NOMO-1 treated with DMSO at 0.1 percent for 48 hours (cell line): ENCODE results near the gene SMAD3.

Experiments used
- DNase-seq: peaks from one replicate; lab custom pipeline; 2025; ENCODE audit not compliant: unreplicated experiment; lab: John Stamatoyannopoulos, UW

Gene SMAD3

DNA sequence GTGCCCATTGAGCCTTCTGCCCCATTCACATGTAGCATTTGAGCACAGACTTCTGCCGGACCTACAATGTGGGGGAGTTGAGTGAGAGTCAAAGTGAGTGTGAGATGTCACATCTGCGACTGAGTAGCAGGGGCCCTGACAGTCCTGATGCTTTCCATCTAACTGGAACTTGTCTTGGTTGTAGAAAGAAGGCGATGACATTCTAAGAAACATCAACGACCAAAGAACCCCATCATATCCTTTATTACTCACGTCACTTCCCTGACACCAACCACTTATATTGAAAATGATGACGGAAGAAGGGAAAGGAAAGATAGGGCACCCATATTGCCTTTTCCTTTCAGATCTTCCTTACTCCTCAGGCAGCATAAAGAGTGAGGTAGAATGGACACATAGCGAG, 30.5 kb downstream of the SMAD3 start:
- DNase-seq: no peak

DNA sequence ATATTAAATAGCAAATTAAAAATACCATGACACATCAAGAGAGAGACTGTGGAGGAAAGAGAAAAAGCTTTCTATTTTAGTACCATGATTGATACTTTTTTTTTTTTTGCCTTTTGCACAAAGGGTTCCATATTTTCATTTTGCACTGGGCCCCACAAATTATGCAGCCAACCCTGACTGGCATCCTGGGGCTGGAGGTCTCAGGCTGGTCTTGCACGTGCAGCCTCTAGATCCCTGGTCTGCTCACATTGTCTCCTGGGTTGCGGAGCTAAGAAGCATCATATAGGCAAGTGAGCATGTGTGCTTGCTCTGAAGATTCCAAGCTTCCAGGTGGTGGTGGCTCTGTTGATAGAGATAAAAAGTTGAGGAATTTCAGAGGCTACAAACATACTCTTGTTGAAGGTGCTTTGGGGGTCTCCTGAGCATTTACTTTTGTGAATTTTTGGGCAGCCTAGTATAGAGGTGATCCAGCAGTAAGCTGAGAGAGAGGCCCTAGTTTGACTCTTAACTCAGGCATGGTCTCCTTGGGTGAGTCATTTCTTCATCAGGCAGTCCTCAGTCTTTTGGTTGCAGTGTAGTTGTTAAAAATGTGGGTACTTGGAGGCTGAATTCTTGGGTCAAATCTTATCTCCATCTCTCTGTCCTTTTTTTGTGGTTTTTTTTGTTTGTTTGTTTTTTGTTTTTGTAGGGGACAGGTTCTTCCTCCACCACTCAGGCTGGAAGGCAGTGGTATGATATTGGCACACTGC, 31.3 kb downstream of the SMAD3 start:
- no peak for DNase-seq

DNA sequence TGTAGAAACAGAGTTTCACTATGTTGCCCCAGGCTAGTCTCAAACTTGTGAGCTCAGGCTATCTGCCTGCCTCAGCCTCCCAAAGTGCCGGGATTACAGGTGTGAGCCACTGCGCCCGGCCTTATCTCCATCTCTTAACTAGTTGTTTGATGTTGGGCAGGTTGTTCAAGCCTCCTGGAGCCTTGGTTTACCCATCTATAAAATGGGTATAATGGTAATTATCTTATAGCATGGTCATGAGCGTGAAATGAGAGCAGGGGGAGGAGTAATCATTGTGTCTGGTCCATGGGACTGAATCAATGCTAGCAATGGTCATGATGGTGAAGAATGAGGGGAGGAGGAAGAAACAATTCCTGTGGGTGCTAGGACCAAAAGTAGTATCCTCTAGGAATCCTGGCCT, 32.0 kb downstream of the SMAD3 start:
- DNase-seq: no peak

DNA sequence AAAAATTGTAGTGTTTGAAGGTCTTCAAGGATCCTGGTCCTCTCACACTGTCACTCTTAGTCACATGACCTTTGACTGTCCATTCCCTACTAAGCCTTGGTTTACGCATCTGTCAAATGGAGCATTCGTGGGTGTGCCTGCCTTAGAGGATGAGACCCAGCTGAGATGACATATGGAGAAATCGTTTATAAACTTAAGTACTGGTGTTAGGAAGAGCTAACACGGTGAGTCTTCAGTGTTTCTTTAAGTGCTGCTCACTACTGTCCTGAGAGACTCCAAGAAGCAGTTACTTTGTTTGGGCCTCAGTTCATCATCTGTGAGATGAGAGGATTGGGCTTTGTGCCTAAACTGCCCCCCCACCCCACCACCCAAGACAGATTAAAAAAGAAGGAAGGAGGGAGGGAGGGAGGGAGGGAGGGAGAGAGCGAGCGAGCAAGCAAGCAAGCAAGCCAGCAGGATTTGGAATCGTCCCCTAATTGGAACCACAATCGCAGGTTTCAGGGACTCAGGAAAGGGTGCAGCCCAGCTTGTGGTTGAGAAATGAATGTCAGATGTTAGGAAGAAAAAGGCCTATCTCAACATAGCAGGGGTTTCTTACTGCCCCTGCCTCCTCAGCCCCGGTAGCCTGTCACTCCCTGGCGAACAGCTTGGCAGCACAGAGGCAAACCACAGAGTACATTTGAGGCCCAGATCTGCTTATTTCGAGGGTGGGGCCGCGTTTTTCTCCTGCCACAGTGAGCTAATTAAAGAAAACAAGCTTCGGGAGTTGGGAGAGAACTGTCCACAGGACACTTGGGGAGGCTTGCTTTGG, 32.7 kb downstream of the SMAD3 start:
- DNase-seq: no peak

DNA sequence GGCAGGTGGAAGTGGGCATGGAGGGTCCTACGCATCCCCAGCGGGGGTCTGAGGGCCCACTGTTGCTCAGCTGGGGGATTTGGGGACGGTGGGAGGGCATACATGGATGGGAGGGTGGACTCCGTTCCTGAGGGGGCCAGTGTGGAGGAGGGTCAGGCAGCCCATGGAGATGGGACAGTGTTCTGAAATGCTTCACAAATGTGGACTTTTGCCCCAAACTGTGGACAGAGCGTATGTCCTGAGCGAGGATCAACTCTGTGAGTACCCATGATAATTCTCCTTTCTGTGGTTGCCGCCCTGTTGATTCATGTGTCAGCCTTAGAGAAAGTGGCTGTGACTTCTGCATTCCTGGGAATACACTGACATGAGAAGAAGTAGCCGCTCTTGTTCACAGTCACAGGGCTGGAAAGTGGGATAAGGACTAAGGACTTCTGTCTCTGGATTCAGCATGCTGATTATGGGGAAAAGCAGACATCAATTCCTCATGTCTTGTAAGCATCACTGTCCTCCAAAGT, 33.4 kb downstream of the SMAD3 start:
- no peak for DNase-seq

DNA sequence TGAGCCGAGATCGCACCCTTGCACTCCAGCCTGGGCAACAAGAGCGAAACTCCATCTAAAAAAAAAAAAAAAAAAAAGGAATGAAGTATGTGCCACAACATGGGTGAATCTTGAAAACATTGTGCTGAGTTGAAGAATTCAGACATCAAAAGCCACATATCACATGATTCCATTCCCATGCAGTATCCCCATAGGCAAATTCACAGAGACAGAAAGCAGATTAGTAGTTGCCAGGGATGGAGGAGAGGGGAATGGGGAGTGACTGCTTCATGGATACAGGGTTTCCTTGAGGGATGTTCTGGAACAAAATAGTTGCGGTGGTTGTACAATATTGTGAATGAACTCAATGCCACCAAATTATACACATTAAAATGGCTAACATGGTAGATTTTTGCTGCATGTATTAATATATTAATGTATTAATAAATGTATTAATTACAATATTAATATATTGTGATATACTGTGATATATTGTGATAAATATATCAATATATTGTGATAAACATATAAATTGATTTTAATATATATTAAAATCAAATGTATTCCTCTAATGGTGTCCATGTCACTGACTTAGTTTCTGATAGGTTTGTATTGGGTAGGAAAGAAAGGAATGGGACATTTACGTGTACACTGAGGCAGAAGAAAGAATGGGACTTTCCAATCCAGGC, 34.9 kb downstream of the SMAD3 start:
- no peak for DNase-seq

DNA sequence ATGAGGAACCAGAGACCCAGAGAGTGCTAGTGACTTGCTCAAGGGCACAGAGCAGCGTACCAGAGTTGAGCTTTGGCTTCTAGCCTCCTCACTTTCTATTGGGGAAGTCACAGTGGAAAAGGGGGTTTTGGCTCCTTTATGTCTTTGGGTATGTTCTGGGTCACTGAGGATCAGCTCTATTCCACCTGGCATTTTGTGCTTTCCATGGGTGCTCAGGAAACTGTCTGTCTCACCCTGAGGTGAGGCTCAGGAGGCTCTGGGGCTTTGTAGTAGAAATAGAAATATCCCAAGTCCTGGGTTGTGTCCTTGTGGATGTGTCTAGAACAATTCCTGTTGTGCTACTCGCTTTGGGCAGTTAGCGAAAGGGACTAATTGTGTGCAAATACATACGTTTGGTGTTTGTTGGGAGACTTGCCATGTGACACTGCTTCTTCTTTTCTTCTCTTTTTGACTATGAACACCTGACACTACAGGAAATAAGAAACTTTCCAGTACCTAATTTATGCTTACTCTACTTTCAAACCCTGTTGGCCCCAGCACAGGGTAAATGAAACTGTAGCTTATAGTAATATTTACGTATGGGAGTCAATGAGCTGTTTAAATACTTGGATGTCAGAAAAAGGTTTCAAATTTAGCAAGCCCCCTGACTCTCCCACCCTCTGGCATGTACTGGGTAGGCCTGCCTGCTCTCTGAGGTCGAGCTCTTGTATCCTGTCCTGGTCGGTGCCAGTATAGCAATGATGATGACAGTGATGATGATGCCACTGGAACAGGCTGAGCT, 35.6 kb downstream of the SMAD3 start:
- peak; percentile 51 for DNase-seq

DNA sequence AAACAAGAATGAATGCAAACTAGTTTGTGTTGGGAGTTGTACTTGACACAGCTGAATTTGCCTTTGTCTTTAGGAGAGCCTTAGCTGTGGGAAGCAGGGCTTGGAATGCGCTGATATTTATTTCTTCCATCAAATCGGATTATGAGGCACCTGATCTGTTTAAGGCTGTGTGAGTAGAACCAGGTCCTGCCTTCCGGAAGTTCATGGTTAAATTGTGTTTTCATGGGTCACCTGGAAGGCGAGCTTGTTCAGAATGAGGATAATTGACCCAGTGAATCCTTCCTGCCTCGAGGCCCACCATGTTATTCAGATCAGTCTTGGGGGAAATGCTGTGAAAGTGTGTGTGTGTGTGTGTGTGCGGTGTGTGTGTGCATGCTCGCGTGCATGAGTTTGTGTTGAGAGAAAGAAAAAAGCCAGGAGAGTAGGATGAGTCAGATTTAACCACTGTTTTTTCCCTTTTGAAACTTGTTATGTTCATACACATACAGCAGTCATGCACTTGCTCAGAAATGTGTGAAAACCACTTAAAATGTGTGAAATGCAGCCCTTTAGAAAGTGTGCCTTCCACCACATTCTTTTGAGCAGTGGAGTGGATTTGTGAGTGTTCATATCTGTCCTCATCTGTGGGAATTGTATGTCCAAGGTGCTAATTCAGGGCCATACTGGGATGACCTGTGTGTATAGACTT, 36.7 kb downstream of the SMAD3 start:
- DNase-seq: no peak

DNA sequence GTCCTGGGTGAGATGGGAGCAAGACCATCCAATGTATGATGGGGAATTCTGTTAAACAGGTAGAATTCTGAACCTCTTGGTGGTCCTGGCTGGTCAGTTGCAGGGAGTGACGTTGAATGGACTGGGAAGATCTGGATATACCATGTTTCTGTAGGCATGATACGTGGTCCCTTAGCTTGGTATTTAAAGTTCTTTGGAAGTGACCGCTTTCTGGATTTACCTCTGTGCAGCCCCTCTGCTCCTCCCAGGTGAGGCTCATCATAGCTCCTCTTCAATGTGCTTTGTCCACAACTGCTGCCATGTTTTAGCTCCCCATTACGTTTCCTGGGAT, 37.2 kb downstream of the SMAD3 start:
- DNase-seq: no peak

DNA sequence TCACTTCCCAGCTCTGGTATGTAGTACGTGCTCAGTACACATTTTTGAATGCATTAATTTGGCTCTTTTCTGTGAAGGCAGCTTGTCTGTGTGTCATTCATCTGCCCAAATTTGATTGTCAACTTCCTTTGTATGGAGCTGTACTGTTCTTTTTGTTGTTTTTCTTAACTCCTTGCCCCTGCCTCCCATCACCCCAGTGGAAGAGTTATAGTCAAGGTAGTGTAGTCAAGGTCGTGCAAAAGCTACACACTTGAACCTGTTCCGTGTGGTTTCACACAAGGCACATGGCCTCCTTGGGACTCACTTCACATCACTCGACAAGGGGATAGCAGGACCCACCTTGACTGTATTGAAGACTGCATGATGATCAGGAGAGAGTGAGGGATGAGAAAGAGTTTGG, 37.6 kb downstream of the SMAD3 start:
- no peak for DNase-seq

DNA sequence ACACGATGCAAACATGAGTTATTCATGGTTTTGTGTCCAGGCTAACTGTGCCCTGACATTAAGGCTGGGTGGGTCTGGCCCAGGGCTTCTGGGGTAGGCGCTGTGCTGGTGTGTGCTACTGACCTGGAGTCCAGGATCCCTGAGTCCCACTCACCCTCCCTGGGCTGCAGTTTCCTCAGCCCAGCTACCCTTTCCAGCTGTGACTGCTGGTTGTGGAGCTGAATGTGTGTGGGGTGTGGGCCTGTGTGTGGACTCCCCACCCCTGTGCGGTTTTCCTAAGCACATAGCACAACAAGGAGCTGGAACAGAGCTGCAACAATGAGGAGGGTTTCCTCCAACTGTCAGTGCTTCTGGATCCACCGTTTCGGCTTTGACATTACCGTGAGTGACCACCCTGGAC, 38.0 kb downstream of the SMAD3 start:
- no peak for DNase-seq

DNA sequence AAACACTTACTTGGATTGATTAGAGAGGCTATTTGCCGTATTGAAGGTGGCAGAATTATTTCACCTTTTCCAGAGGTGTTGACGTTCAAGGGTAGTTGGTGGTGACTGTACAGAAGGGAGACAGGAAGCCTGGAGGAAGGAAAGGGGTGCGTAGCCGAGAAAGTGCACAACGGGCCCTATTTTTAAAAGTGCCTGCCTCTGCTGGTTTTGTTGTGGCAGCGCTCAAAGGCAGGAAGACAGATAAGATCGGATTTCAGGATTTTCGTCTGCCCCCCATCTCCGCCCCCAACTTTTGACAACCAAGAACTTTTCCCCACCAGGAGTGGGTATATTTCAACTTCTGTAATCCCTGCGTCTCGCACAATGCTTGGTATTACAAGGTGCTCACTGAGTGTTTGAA, 38.5 kb downstream of the SMAD3 start:
- DNase-seq: no peak

DNA sequence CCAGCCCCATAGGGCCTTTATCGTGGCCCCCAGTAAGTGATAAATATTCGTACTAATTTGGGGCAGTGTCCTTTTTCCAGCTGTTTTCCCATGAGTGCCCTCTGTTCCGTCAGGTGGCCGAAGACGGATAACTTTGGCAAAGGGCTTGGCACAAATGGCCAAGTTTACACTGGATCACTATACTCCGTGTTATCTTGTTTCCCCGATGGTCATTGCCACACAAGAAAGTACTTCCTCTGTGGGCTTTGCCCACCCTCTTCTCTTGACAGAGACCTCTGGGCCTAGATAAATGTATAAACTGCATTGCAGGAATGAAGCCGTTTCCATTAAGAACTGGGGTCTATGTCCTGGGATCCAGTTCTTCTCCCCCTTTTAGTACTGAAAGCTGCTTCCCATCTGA, 39.1 kb downstream of the SMAD3 start:
- no peak for DNase-seq

DNA sequence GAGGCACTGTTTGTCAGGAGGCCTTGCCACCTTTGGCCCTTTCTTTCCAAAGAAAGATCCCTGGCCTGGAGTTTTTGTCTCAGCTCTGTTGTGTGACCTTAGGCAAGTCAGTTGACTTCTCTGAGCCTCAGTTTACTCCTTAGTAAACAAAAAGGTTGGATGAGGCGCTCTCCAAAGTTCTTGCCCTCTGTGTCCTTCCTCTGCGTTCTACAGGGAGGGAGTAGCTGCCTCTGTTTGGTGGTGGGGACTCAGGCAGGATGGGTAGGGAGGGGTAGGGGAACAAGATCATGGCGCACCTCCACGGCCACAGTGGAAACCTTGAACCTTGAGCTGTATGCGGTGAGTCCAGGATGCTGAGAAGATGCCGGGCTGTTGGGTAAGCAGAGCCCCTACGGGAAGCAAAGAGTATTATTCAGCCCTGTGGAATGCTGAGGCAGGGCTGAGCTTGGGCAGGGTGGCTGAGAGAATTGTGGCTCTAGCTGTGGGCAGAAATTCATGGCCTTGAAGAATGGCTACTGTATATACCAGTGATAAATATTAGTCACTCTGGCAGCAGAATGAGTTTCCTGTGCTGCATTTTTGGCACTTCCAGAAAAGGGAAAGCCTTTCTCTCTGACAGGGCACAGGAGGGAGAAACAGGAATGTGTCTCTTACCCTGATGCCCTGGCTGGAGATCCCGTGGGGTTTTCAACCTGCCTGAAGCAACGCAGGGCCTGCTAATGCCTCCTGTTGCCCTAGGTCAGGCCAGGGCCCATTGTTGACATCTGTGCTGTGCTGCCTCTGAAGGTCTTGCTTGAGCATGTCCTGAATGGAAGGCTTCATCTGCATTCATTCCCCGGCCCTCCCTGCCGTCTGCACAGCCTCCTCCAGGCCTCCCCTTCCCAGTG, 39.9 kb downstream of the SMAD3 start:
- DNase-seq: no peak

DNA sequence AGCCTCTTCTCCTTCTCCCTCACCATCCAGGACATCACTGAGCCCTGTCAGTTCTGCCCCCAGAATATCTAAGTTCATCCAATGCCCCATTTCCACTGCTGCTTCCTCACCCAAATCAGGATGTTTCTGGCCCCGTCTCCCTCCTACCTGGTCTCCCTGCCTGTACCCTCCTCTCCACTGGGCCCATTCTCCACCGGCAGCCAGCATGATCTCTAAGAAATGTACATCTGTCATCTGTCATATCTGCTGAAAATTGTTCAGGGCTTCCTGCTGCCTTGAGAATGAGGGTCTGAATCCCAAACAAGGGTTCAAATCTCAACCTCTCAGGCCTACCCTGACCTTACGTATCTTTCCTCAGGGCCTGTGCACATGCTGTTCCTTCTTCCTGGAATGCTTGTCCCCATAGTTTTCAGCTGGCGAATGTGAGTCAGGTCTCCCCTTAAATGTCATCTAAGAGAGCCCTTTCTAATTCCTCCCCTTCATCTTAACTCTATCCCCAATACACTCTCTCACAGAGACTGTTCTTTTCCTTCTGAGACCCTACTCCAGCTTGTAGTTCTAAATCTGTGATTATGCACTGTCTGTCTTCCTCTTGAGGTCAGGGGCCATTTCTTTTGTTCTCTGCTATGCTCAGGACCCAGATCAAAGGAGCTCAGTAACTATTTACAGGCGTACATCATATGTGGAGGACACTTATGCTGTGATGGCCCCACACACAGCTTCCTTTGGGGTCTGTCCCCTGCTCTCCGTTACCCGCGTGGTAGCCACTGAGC, 40.8 kb downstream of the SMAD3 start:
- DNase-seq: no peak

DNA sequence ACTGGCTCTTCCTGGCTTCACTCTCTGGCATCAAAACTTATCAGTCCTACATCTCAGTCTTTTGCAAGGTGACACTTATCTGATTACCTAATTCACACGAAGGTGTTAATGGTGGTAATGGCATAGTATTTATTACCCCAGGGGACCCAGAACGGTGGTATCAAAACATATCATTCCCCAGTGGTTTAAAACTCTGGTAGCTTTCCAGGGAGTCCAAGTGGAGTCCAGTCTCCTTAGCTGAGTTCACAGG, 41.3 kb downstream of the SMAD3 start:
- DNase-seq: no peak

DNA sequence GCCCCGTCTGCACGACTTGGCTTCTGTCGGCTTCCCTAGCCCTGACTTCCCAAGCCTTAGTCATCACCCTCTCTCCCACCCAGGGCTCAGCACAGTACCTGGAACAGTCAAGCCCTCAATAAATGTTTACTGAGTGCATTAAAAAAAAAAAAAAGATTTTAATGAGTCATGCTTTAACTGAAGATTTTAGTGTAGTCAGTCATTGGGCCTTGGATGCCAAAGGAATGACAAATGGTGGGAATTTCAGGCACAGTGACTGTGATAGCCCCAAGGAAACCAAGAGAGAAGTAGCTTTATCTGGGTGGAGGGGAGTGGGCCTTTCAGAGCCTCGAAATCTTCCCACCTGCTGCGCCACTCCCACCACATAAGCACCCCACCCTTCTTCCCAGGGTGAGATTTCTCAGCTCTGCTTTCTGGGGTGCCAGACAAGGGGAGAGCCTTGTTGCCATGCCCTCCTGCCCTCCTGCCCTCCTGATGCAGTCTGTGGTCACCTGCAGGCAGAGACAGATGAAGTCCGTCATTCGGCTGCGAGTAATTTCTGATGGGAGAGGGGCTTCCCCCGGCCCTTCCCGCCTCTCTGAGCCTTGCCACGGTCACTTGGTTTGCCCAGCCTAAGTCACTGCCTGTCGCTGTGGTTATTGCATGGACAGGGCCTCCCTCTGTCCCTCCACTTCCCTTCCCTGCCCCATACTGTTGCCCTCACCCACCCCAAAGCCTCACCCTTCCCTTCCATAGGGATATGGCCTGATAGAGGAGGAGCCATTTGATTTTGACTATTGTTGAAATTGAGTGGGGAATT, 41.8 kb downstream of the SMAD3 start:
- DNase-seq: no peak
